GM18867 (cell line): ENCODE data around the gene CCDC86.
"Not testable (repeated sequence)": the region's sequence is repeated elsewhere in the genome, so short reads cannot be mapped to it uniquely, and the experiment has no call there.

Source experiments
- ATAC-seq: cut with Tn5 transposase; IDR thresholded peaks from one replicate; pipeline ENCODE4 v1.9.1; 2021; ENCODE audit warnings: mild to moderate bottlenecking, moderate library complexity; ENCODE audit not compliant: unreplicated experiment

The CCDC86 gene

GRCh38 chr11:60841797-60842667, at the start of gene CCDC86:
Gene CCDC86 (plus strand): TSS chr11:60842113. CDS start chr11:60842125, 12 bp downstream.
- ATAC-seq, result peak; percentile 85

- no peak for ATAC-seq
These were observed 49.4 kb upstream of the CCDC86 start for GRCh38 chr11:60792521-60792920.

GRCh38 chr11:60795291-60795690, 46.6 kb upstream of the CCDC86 start:
- no peak for ATAC-seq

GRCh38 chr11:60797846-60798630, 43.9 kb upstream of the CCDC86 start:
- ATAC-seq, result no peak

- ATAC-seq, result no peak
These were observed 43.3 kb upstream of the CCDC86 start for GRCh38 chr11:60798631-60799030.

- ATAC-seq, result no peak
These were observed 40.7 kb upstream of the CCDC86 start for GRCh38 chr11:60801194-60801593.

- ATAC-seq, result no peak
These were observed 38.5 kb upstream of the CCDC86 start for GRCh38 chr11:60803273-60803936.

GRCh38 chr11:60809249-60809648, 32.7 kb upstream of the CCDC86 start:
- ATAC-seq, result no peak

GRCh38 chr11:60809691-60810090, 32.2 kb upstream of the CCDC86 start:
- no peak for ATAC-seq

GRCh38 chr11:60810151-60810550, 31.8 kb upstream of the CCDC86 start:
- no peak for ATAC-seq

- ATAC-seq, result no peak
These were observed 31.3 kb upstream of the CCDC86 start for GRCh38 chr11:60810569-60810968.

GRCh38 chr11:60813324-60813723, 28.6 kb upstream of the CCDC86 start:
- ATAC-seq, result no peak

GRCh38 chr11:60814112-60814511, 27.8 kb upstream of the CCDC86 start:
- ATAC-seq, result no peak

- ATAC-seq, result no peak
These were observed 25.2 kb upstream of the CCDC86 start for GRCh38 chr11:60816590-60817157.

- ATAC-seq, result no peak
These were observed 23.9 kb upstream of the CCDC86 start for GRCh38 chr11:60818057-60818456.

GRCh38 chr11:60821827-60822599, 19.9 kb upstream of the CCDC86 start:
- ATAC-seq, result no peak

GRCh38 chr11:60823745-60824306, 18.1 kb upstream of the CCDC86 start:
- not testable (repeated sequence) for ATAC-seq

GRCh38 chr11:60825118-60825517, 16.8 kb upstream of the CCDC86 start:
- no peak for ATAC-seq

- ATAC-seq, result no peak
These were observed 16.1 kb upstream of the CCDC86 start for GRCh38 chr11:60825790-60826189.
